ENCODE results near the gene APBB1.

APBB1 gene

DNA sequence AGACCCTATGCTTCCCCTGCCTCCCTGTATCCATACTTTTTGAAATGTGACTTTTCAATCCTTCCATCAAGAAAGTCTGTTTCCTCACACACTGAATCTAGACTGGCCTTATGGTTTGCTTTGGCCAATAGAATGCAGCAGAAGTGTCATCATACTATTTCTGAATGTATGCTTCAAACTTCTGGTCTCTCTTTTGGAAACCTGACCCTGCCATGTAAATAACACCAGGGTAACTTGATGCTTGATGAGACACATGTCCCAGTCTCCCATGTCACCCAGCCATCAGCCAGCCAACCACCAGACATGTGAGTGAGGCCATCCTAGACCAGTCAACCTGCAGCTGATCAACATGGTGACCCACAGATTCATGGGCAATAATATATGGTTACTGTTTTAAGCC lies 68.9 kb downstream of the APBB1 start:
- DNase-seq: no peak

DNA sequence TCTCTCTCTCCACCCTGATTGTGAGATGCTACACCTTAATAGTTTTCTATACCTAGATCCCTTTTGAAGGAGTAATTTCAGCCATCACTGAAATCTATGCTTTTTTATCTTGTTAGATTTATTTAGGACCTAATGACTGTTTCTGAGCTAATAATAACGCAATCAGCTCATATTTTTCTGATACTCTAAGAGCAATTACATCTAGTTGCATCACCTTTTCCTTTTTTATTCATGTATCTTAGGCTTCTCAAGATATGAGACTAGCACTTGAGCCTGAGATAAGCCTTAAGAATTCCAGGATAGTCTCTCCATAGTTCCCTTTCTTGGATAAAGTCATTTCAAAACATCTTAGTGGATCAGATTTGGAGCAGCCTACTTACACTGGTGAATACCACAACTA lies 73.5 kb downstream of the APBB1 start:
- DNase-seq: no peak

All from activated effector memory CD4-positive, alpha-beta T cell treated with Interleukin-2 at 50 U/mL for 16 hours (primary cell).